HepG2 (cell line): ENCODE results near the gene C2. TPM values are rescaled to one million over a fixed set of nuclear protein-coding genes. Genes with fewer than 3 reads are reported as not detected.

ENCODE experiments used
- AGO2 ChIP-seq: fragments of 200-400 bp; formaldehyde crosslinking; optimal IDR thresholded peaks from 2 replicates; pipeline ENCODE3; 2017; ENCODE audit warnings: mild to moderate bottlenecking, low read depth, low read length, moderate library complexity
- AKAP8 ChIP-seq: sonication (generic); formaldehyde crosslinking; IDR thresholded peaks from 2 replicates; pipeline ENCODE4 v1.5.1; 2020; ENCODE audit warnings: mild to moderate bottlenecking, missing genetic modification reagents
- CAMTA2 ChIP-seq: sonication (generic); formaldehyde crosslinking; IDR thresholded peaks from 2 replicates; pipeline ENCODE4 v1.4.0; 2020; ENCODE audit warnings: mild to moderate bottlenecking, missing genetic modification reagents, borderline replicate concordance
- FOSL2 ChIP-seq: sonication (generic); formaldehyde crosslinking; IDR thresholded peaks from 2 replicates; pipeline ENCODE4 v1.4.0; 2020; ENCODE audit warnings: missing genetic modification reagents
- MBNL3 ChIP-seq: fragments of 250-450 bp; sonication (Bioruptor Pico); conservative IDR thresholded peaks from 2 replicates; pipeline ENCODE4 v1.8.0; 2022; ENCODE audit warnings: mild to moderate bottlenecking, inconsistent platforms
- NFATC3 ChIP-seq: sonication (generic); formaldehyde crosslinking; IDR thresholded peaks from 2 replicates; pipeline ENCODE4 v1.5.1; 2020; ENCODE audit warnings: mild to moderate bottlenecking, missing genetic modification reagents
- NFE2L2 ChIP-seq: fragments of 150-350 bp; IDR thresholded peaks from 2 replicates; pipeline ENCODE4 v1.6.1; 2014; ENCODE audit warnings: low read length
- PBX3 ChIP-seq: sonication (generic); formaldehyde crosslinking; IDR thresholded peaks from 2 replicates; pipeline ENCODE4 v1.8.1; 2023; ENCODE audit warnings: missing genetic modification reagents, inconsistent platforms, borderline replicate concordance
- PTBP1 ChIP-seq: fragments of 200-400 bp; formaldehyde crosslinking; IDR thresholded peaks from 2 replicates; pipeline ENCODE4 v1.6.1; 2018; ENCODE audit warnings: low read length, low read depth; ENCODE audit not compliant: poor library complexity, severe bottlenecking
- RFX3 ChIP-seq: IDR thresholded peaks from 2 replicates; pipeline ENCODE4 v1.6.1; 2016; ENCODE audit warnings: missing biosample characterization, missing genetic modification reagents
- SRSF4 ChIP-seq: fragments of 200-400 bp; formaldehyde crosslinking; IDR thresholded peaks from one replicate; pipeline ENCODE4 v1.6.1; 2018; ENCODE audit warnings: mild to moderate bottlenecking, low read depth, low read length, moderate library complexity; ENCODE audit not compliant: poor library complexity, severe bottlenecking
- TMF1 ChIP-seq: sonication (generic); formaldehyde crosslinking; IDR thresholded peaks from 2 replicates; pipeline ENCODE4 v1.8.1; 2022; ENCODE audit warnings: low read depth, missing genetic modification reagents
- XBP1 ChIP-seq: sonication (generic); formaldehyde crosslinking; IDR thresholded peaks from 2 replicates; pipeline ENCODE4 v1.5.0; 2020; ENCODE audit warnings: missing genetic modification reagents
- YY1 ChIP-seq: IDR thresholded peaks from 2 replicates; pipeline ENCODE4 v1.6.1; 2011; ENCODE audit warnings: low read length, low read depth, moderate library complexity, mild to moderate bottlenecking; ENCODE audit not compliant: insufficient read depth, insufficient replicate concordance
- ZFP62 ChIP-seq: sonication (generic); formaldehyde crosslinking; IDR thresholded peaks from 2 replicates; pipeline ENCODE4 v1.4.0; 2020; ENCODE audit warnings: missing genetic modification reagents
- ZNF276 ChIP-seq: sonication (generic); formaldehyde crosslinking; IDR thresholded peaks from 2 replicates; pipeline ENCODE4 v1.4.0; 2020; ENCODE audit warnings: mild to moderate bottlenecking, low read depth, missing genetic modification reagents
- ZNF331 ChIP-seq: sonication (generic); formaldehyde crosslinking; IDR thresholded peaks from 2 replicates; pipeline ENCODE4 v1.4.0; 2020; ENCODE audit warnings: missing genetic modification reagents
- ZNF335 ChIP-seq: sonication (generic); formaldehyde crosslinking; IDR thresholded peaks from 2 replicates; pipeline ENCODE4 v1.4.0; 2020; ENCODE audit warnings: missing genetic modification reagents
- ZNF34 ChIP-seq: sonication (generic); formaldehyde crosslinking; IDR thresholded peaks from 2 replicates; pipeline ENCODE4 v1.4.0; 2020; ENCODE audit warnings: mild to moderate bottlenecking, missing genetic modification reagents, borderline replicate concordance
- ZNF354B ChIP-seq: sonication (generic); formaldehyde crosslinking; IDR thresholded peaks from 2 replicates; pipeline ENCODE4 v1.8.0; 2022; ENCODE audit warnings: mild to moderate bottlenecking, missing genetic modification reagents
- ZNF460 ChIP-seq: sonication (generic); formaldehyde crosslinking; IDR thresholded peaks from 2 replicates; pipeline ENCODE4 v1.5.1; 2020; ENCODE audit warnings: missing genetic modification reagents, mild to moderate bottlenecking, borderline replicate concordance
- ZZZ3 ChIP-seq: sonication (generic); formaldehyde crosslinking; IDR thresholded peaks from 2 replicates; pipeline ENCODE4 v1.4.0; 2020; ENCODE audit warnings: missing genetic modification reagents, mild to moderate bottlenecking, borderline replicate concordance
- polyA plus RNA-seq, 8 experiments: library from polyadenylated mRNA; depleted of rRNA in 3 of 8; stranded (reverse) in 7 of 8; unstranded in 1 of 8; fragments of >200 nt; fragmentation: Illumina TruSeq in 4 of 8; extraction: Trizol in 4 of 8; gene quantifications; 2 replicates each; pipeline versions ENCODE4 v1.2.1 to v1.2.3, GENCODE V29; 2011 to 2016; ENCODE audit warnings: low read depth in 4 of 8, missing spikeins in 1 of 8, mixed read lengths in 1 of 8; ENCODE audit not compliant: insufficient read depth in 1 of 8
- total RNA-seq, 5 experiments: library from RNA; depleted of rRNA; stranded (reverse); fragments of >200 nt; fragmentation: Illumina TruSeq; extraction: Trizol; gene quantifications; 2 replicates each; pipeline ENCODE4 v1.2.3, GENCODE V29; 2016; ENCODE audit warnings: low read depth in 1 of 5
- TF ChIP-seq, protein P1 (sequence below): IDR thresholded peaks from 2 replicates; pipeline ENCODE4 v1.6.1; 2016; ENCODE audit warnings: control low read depth
- TF ChIP-seq, protein P2 (sequence below): sonication (generic); formaldehyde crosslinking; IDR thresholded peaks from 2 replicates; pipeline ENCODE4 v1.9.0; 2022; ENCODE audit warnings: low read depth, missing genetic modification reagents

The C2 gene
- total and polyA plus RNA-seq, 2 of the 13 experiments (the other 11 are each of a cell fraction or from before 2014, with no cell fraction given): 165 to 307 TPM

GRCh38 chr6:31971279-31971992, 43.9 kb downstream of the C2 start (continued):
- TF ChIP-seq SRSF4: no peak
- TF ChIP-seq ZZZ3 (CRISPR knock-in tag): no peak
- TF ChIP-seq, protein P1, sequence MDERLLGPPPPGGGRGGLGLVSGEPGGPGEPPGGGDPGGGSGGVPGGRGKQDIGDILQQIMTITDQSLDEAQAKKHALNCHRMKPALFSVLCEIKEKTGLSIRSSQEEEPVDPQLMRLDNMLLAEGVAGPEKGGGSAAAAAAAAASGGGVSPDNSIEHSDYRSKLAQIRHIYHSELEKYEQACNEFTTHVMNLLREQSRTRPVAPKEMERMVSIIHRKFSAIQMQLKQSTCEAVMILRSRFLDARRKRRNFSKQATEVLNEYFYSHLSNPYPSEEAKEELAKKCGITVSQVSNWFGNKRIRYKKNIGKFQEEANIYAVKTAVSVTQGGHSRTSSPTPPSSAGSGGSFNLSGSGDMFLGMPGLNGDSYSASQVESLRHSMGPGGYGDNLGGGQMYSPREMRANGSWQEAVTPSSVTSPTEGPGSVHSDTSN (CRISPR knock-in tag): no peak
- TF ChIP-seq TMF1 (CRISPR knock-in tag): no peak
- TF ChIP-seq FOSL2: no peak
- no peak for TF ChIP-seq NFE2L2
- TF ChIP-seq ZNF335 (CRISPR knock-in tag): no peak; the same call in 1 of the 2 replicates
- TF ChIP-seq ZFP62: no peak
- TF ChIP-seq AKAP8 (CRISPR knock-in tag): peak; percentile 88; the same call in 1 of the 2 replicates
- TF ChIP-seq PTBP1: peak; percentile 95
- no peak for TF ChIP-seq XBP1
- TF ChIP-seq AGO2: peak; percentile 0
- no peak for TF ChIP-seq PBX3 (CRISPR knock-in tag)
- TF ChIP-seq ZNF331 (CRISPR knock-in tag): no peak
- no peak for TF ChIP-seq NFATC3 (CRISPR knock-in tag)
- no peak for TF ChIP-seq ZNF34 (CRISPR knock-in tag)
- TF ChIP-seq ZNF276 (CRISPR knock-in tag): no peak
- TF ChIP-seq RFX3: no peak
- no peak; the same call in 1 of the 2 replicates for TF ChIP-seq CAMTA2 (CRISPR knock-in tag)
- no peak for TF ChIP-seq ZNF460 (CRISPR knock-in tag)
- TF ChIP-seq ZNF354B: no peak
- TF ChIP-seq MBNL3 (CRISPR knock-in tag): no peak
- TF ChIP-seq YY1: no peak
- TF ChIP-seq, protein P2, sequence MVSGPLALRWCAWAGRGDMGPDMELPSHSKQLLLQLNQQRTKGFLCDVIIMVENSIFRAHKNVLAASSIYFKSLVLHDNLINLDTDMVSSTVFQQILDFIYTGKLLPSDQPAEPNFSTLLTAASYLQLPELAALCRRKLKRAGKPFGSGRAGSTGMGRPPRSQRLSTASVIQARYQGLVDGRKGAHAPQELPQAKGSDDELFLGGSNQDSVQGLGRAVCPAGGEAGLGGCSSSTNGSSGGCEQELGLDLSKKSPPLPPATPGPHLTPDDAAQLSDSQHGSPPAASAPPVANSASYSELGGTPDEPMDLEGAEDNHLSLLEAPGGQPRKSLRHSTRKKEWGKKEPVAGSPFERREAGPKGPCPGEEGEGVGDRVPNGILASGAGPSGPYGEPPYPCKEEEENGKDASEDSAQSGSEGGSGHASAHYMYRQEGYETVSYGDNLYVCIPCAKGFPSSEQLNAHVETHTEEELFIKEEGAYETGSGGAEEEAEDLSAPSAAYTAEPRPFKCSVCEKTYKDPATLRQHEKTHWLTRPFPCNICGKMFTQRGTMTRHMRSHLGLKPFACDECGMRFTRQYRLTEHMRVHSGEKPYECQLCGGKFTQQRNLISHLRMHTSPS (CRISPR knock-in tag): no peak
